OCI-LY7 (cell line): ENCODE results near the gene ZBTB20. TPM values are rescaled to one million over a fixed set of nuclear protein-coding genes. Genes with fewer than 3 reads are reported as not detected.

ENCODE experiments used
- BruUV-seq: library from RNA; stranded (reverse); fragments of 400-500 nt; replicated peaks from 2 replicates; lab custom pipeline; 2021; lab: Mats Ljungman, UMichigan
- CTCF ChIA-PET: fragments of 300-600 bp; sonication (Branson Sonifier 250); formaldehyde crosslinking; loops from one replicate; lab custom pipeline; 2022; ENCODE audit warnings: antibody characterized with exemption; ENCODE audit not compliant: unreplicated experiment; lab: Charles Lee
- POLR2A ChIA-PET: fragments of 300-600 bp; sonication (Branson Sonifier 250); formaldehyde crosslinking; loops from one replicate; lab custom pipeline; 2022; ENCODE audit warnings: antibody characterized with exemption; lab: Charles Lee
- DNase-seq: peaks from one replicate; pipeline ENCODE4 v3.0.0-alpha.2; 2015; ENCODE audit warnings: low spot score
- H2AFZ ChIP-seq: fragments of 200-600 bp; sonication (generic), shearing (Covaris generic); 2 replicates; pipeline ENCODE4 v1.6.1; 2014; ENCODE audit warnings: mild to moderate bottlenecking, antibody characterized with exemption, low read length, moderate library complexity
- H3K27ac ChIP-seq: fragments of 200-600 bp; sonication (generic); 2 replicates; pipeline ENCODE4 v1.5.1; 2014; ENCODE audit warnings: mixed run types, low read depth, mild to moderate bottlenecking, moderate library complexity, low read length, inconsistent platforms; ENCODE audit not compliant: poor library complexity, severe bottlenecking
- H3K36me3 ChIP-seq: fragments of 200-600 bp; sonication (generic); 2 replicates; pipeline ENCODE4 v1.6.1; 2014; ENCODE audit warnings: mild to moderate bottlenecking, antibody characterized with exemption, low read length, moderate library complexity, mixed read lengths; ENCODE audit not compliant: insufficient read depth
- H3K4me1 ChIP-seq: fragments of 200-600 bp; sonication (generic); 2 replicates; pipeline ENCODE4 v1.5.1; 2014; ENCODE audit warnings: mild to moderate bottlenecking, low read length; ENCODE audit not compliant: insufficient read depth, poor library complexity, severe bottlenecking
- H3K4me2 ChIP-seq: fragments of 200-600 bp; sonication (generic); 2 replicates; pipeline ENCODE4 v1.6.1; 2014; ENCODE audit warnings: mild to moderate bottlenecking, low read length
- H3K4me3 ChIP-seq: fragments of 200-600 bp; sonication (generic); 2 replicates; pipeline ENCODE4 v1.5.1; 2014; ENCODE audit warnings: mild to moderate bottlenecking, low read depth, low read length; ENCODE audit not compliant: poor library complexity, severe bottlenecking
- H3K79me2 ChIP-seq: fragments of 200-600 bp; sonication (generic); 2 replicates; pipeline ENCODE4 v1.6.1; 2016; ENCODE audit warnings: low read depth, mild to moderate bottlenecking, low read length, moderate library complexity, mixed read lengths; ENCODE audit not compliant: insufficient read depth
- H3K9me2 ChIP-seq: fragments of 200-600 bp; sonication (generic); 2 replicates; pipeline ENCODE4 v1.6.1; 2016; ENCODE audit warnings: mild to moderate bottlenecking, low read length, mixed read lengths; ENCODE audit not compliant: insufficient read depth
- H3K9me3 ChIP-seq: fragments of 200-600 bp; sonication (generic); 2 replicates; pipeline ENCODE4 v1.6.1; 2014; ENCODE audit warnings: mild to moderate bottlenecking, mixed run types, low read length, mixed read lengths
- H4K20me1 ChIP-seq: fragments of 200-600 bp; sonication (generic); 2 replicates; pipeline ENCODE4 v1.6.1; 2014; ENCODE audit warnings: mild to moderate bottlenecking, antibody characterized with exemption, low read length, moderate library complexity, mixed read lengths; ENCODE audit not compliant: insufficient read depth
- EZH2phosphoT487 ChIP-seq: fragments of 200-600 bp; sonication (generic); IDR thresholded peaks from 2 replicates; pipeline ENCODE4 v1.6.1; 2018; ENCODE audit warnings: low read depth, borderline replicate concordance, mild to moderate bottlenecking, mixed run types, antibody characterized with exemption, low read length, moderate library complexity, mixed read lengths
- intact Hi-C: fragments of 100-400 bp; cut with micrococcal nuclease; formaldehyde crosslinking; loops from one replicate; pipeline ENCODE4 v1.10.0; 2022; ENCODE audit not compliant: unreplicated experiment
- total RNA-seq, 2 experiments: library from RNA; depleted of rRNA in 1 of 2; stranded (reverse); fragments of >200 nt in 1 of 2; shearing (Covaris generic) in 1 of 2; gene quantifications; 2 replicates each; pipeline ENCODE4 v1.2.3, GENCODE V29; 2014 to 2022
- TF ChIP-seq, protein P1 (sequence below): fragments of 200-600 bp; sonication (generic); conservative IDR thresholded peaks from 2 replicates; pipeline ENCODE4 v1.5.1; 2014; ENCODE audit warnings: mild to moderate bottlenecking, antibody characterized with exemption, low read length, moderate library complexity, mixed read lengths

ZBTB20 gene
- total RNA-seq, 2 experiments from 2014 or later, result 5.5 to 11.8 TPM

DNA sequence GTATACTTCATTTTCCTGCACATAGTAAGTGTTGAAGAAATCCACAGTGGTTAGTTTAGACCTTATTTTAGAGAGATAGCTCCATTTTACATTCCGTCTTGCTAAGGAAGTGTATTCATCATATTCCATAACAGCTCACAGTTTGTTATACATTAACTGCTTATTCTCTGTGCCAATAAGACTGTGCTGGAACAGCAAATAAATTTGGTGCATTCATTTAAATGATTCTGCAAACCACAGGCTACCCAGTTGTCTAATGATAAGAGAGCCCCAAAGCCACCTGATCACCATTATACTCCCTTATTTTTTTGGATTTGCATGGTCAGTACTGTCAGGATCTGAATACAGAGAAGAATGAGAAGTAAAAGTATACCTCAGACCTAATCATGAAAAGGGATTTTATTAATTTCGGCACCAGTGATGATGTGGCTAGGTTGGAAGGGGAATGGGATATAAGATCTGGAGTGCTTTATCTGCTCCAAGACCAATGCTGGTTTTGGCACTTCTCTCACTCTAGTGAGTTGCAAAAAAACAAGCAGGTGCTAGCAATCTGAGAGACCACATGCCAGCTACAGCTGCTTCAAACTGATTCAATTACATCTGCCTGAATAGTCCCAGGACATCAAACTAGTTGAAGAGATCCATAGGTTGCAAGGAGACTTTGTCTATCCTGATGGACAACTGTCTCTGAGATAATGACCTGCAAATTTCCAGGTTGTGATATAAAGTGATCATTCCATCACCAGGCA lies 254.8 kb downstream of the ZBTB20 start:
- Histone ChIP-seq H3K9me3 (no peaks in the 10 kb centered on the region), H4K20me1 (no peaks in the 10 kb centered on the region), H3K36me3 (no peaks in the 10 kb centered on the region), H3K9me2 (no peaks in the 10 kb centered on the region), H3K4me1 (no peaks in the 10 kb centered on the region), H3K4me2 (no peak overlapping the region), H3K27ac (no peak overlapping the region), H2AFZ (no peak overlapping the region), H3K79me2 (no peaks in the 10 kb centered on the region), H3K4me3 (no peak overlapping the region)
- no peak for DNase-seq
- intact Hi-C loops, result no loop called here
- no peak for TF ChIP-seq EZH2phosphoT487
- TF ChIP-seq, protein P1, sequence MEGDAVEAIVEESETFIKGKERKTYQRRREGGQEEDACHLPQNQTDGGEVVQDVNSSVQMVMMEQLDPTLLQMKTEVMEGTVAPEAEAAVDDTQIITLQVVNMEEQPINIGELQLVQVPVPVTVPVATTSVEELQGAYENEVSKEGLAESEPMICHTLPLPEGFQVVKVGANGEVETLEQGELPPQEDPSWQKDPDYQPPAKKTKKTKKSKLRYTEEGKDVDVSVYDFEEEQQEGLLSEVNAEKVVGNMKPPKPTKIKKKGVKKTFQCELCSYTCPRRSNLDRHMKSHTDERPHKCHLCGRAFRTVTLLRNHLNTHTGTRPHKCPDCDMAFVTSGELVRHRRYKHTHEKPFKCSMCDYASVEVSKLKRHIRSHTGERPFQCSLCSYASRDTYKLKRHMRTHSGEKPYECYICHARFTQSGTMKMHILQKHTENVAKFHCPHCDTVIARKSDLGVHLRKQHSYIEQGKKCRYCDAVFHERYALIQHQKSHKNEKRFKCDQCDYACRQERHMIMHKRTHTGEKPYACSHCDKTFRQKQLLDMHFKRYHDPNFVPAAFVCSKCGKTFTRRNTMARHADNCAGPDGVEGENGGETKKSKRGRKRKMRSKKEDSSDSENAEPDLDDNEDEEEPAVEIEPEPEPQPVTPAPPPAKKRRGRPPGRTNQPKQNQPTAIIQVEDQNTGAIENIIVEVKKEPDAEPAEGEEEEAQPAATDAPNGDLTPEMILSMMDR, result no peak
- ChIA-PET POLR2A (no interaction called here), CTCF (no interaction called here)
- no TSS peak for BruUV-seq

DNA sequence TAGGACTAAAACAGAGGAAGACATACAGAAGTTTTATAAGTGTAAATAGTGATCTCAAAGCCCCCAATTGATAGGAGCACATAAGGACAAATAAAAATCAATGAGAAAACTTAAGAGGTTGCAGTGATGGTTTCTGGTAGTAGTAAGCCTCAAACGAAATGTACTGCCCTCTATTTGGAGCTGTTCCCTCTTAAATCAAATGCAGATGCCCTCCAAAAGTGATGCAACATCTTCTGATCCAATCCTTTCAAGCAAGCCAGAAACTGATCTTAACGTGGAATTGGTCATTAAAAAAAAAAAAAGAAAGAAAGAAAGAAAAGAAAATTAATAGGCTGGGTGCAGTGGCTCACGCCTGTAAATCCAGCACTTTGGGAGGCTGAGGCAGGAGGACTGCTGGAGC lies 259.3 kb downstream of the ZBTB20 start:
- Histone ChIP-seq H3K9me3 (no peaks in the 10 kb centered on the region), H2AFZ (no peak overlapping the region), H3K79me2 (no peaks in the 10 kb centered on the region), H3K4me1 (no peaks in the 10 kb centered on the region), H3K4me3 (no peak overlapping the region), H3K4me2 (no peak overlapping the region), H3K27ac (no peak overlapping the region), H3K9me2 (no peaks in the 10 kb centered on the region), H3K36me3 (no peaks in the 10 kb centered on the region), H4K20me1 (no peaks in the 10 kb centered on the region)
- intact Hi-C loops, result no loop called here
- no peak for DNase-seq
- ChIA-PET CTCF (no interaction called here), POLR2A (no interaction called here)
- BruUV-seq, result no TSS peak
- TF ChIP-seq EZH2phosphoT487, result no peak
- TF ChIP-seq, protein P1, result no peak

DNA sequence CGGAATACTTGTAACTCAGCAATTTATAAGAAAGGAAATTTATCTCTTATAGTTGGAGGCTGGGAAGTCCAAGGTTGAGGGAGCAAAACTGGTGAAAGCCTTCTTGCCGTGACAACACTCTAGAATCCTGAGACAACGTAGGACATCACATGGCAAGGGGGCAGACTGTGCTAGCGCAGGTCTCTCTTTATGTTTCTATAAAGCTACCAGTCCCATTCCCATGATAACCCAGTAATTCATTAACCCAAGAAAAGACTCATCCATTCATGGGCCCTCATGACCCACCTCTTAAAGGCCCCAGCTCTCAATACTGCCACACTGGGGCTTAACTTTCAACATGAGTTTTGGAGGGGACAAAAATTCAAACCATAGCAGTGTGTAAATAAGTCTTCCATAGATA lies 260.2 kb downstream of the ZBTB20 start:
- Histone ChIP-seq H3K4me3 (no peak overlapping the region), H3K4me1 (no peaks in the 10 kb centered on the region), H3K9me2 (no peaks in the 10 kb centered on the region), H4K20me1 (no peaks in the 10 kb centered on the region), H3K79me2 (no peaks in the 10 kb centered on the region), H2AFZ (no peak overlapping the region), H3K27ac (no peak overlapping the region), H3K4me2 (no peak overlapping the region), H3K36me3 (no peaks in the 10 kb centered on the region), H3K9me3 (no peaks in the 10 kb centered on the region)
- ChIA-PET CTCF (no interaction called here), POLR2A (no interaction called here)
- BruUV-seq, result no TSS peak
- no peak for DNase-seq
- intact Hi-C loops, result no loop called here
- TF ChIP-seq, protein P1, result no peak
- no peak for TF ChIP-seq EZH2phosphoT487
